ENCODE data around the gene LZTS3. TPM values are rescaled to one million over a fixed set of nuclear protein-coding genes. Genes with fewer than 3 reads are reported as not detected.
"Not testable (repeated sequence)": the region's sequence is repeated elsewhere in the genome, so short reads cannot be mapped to it uniquely, and the experiment has no call there.

The LZTS3 gene
- 1 to 10 TPM; 3.1 to 4.6 (median 3.3) TPM for total RNA-seq
- 0.56 TPM for total RNA-seq (2013)

DNA sequence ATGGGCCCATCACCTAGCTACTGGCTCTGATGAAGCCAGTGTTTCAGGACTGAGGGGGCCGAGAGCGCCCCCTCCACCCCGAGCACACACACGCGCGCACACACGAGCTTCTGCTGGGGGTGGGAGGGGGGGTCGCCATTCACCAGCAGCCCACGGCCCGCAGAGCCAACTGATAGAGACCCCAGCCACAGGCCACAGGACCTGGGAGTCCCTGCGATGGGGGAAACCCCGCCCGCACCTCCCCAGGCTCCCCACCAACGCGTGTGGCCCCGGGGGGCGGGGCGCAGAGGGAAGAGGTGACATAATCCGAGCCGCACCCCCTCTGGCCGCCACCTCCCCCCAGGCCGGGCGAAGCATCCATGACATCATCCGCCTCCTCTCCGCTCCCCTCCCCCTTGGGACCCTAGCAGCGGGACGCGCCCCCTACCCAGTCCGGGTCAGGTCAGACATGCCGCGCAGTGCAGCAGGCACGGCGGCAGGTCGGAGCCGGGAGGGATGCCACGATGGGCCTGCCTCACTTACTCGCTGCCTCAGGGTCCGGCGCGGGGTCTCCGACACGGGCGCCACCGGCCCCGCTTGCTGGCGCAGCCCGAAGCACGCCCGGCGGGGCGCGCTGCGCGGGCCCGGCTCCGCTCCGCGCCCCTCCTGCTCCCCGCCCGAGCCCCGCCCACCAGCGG lies at the start of gene LZTS3:
Gene LZTS3, minus strand, starts transcription at position 617 of the 677 bp plus-strand sequence. CDS start 6,386 bp downstream, outside the sequence.
- Histone ChIP-seq H3K4me3 (ENCODE audit: low read length) (peak within 1 kb of the TSS; percentile 66), H3K27me3 (ENCODE audit: control insufficient read depth, insufficient read depth, low read length) (peaks cover 27% of the 10 kb centered on the region), H3K36me3 (ENCODE audit: control insufficient read depth, insufficient read depth, low read length) (no peaks in the 10 kb centered on the region), H3K9me3 (ENCODE audit: control insufficient read depth, insufficient read depth, low read length) (no peaks in the 10 kb centered on the region), H3K4me1 (ENCODE audit: control insufficient read depth, insufficient read depth, low read length) (peaks cover 19% of the 10 kb centered on the region), H3K27ac (ENCODE audit: low read length) (peak within 1 kb of the TSS; percentile 51)
- Mint-ChIP-seq H3K4me3 (peak within 1 kb of the TSS; percentile 86), H3K9me3 (no peaks in the 10 kb centered on the region), H3K27me3 (ENCODE audit: low read depth in 2 of 2) (peaks cover 43 to 50% of the 10 kb centered on the region in 2 donors), H3K27ac (peak within 1 kb of the TSS; percentile 49 to 82), H3K4me1 (peaks cover 14 to 24% of the 10 kb centered on the region in 2 donors), H3K36me3 (no peaks in the 10 kb centered on the region)
- TF ChIP-seq, protein P1, sequence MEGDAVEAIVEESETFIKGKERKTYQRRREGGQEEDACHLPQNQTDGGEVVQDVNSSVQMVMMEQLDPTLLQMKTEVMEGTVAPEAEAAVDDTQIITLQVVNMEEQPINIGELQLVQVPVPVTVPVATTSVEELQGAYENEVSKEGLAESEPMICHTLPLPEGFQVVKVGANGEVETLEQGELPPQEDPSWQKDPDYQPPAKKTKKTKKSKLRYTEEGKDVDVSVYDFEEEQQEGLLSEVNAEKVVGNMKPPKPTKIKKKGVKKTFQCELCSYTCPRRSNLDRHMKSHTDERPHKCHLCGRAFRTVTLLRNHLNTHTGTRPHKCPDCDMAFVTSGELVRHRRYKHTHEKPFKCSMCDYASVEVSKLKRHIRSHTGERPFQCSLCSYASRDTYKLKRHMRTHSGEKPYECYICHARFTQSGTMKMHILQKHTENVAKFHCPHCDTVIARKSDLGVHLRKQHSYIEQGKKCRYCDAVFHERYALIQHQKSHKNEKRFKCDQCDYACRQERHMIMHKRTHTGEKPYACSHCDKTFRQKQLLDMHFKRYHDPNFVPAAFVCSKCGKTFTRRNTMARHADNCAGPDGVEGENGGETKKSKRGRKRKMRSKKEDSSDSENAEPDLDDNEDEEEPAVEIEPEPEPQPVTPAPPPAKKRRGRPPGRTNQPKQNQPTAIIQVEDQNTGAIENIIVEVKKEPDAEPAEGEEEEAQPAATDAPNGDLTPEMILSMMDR (IDR thresholded peaks at IDR 0.05) = no peak
- ATAC-seq (peak; percentile 86 to 95 (median 87)), DNase-seq (peak; percentile 87 to 95)
- under 1% methylated on average over 55 of the region's 62 CpGs for WGBS (ENCODE audit: insufficient coverage)
- intact Hi-C loops (cut with micrococcal nuclease) = loop anchor here (1.0 kb wide), 1 partner anchor 14 kb away; the partner anchor contains the start of genes FASTKD5 and UBOX5

DNA sequence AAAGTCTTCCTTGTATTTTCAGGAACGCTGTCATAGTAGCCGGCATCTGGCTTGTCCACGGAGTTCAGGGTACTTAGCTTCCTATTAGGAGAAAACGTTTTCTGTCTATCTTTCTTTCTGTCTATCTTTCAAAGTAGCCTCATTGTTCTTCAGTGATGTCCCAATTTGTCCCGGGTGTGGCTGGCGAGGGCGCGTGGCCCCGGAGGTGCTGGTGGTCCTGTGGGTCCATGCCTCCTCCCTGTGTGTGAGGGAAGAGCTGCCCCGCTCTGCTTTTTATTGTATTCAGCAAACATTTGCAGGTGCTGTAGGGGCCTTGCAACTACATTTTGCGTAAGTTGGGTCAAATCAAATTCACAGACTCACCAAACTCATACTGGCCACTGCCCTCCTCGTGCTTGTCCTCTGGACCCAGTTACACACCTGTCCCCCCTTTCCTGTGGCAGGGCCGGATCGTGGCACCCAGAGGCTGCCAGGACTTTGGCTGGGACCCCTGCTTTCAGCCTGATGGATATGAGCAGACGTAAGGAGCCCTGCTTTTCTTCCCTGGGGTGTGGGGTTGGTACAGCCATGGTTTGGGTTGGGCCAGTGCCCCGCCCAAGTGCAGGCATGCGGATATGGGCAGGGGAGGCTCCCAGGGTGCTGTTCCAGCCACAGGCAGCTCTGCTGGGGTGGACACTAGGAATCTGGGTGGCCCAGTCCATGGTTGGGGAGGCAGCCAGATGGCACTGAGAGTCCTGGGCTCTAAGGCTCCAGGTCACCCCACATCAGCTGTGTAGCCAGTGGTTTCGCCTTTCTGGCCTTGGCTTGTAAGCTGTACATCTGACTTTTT lies 48.3 kb upstream of the LZTS3 start:
- H3K4me1 Mint-ChIP-seq = no peaks in the 10 kb centered on the region
- Histone ChIP-seq H3K27ac (ENCODE audit: low read length) (no peak overlapping the region), H3K9me3 (ENCODE audit: control insufficient read depth, insufficient read depth, low read length) (no peaks in the 10 kb centered on the region), H3K27me3 (ENCODE audit: control insufficient read depth, insufficient read depth, low read length) (no peaks in the 10 kb centered on the region), H3K4me1 (ENCODE audit: control insufficient read depth, insufficient read depth, low read length) (peaks cover 22% of the 10 kb centered on the region), H3K36me3 (ENCODE audit: control insufficient read depth, insufficient read depth, low read length) (peaks cover 19% of the 10 kb centered on the region), H3K4me3 (ENCODE audit: low read length) (no peak overlapping the region)
- H3K4me3 Mint-ChIP-seq = no peak overlapping the region
- peaks cover 9% of the 10 kb centered on the region for H3K36me3 Mint-ChIP-seq
- TF ChIP-seq, protein P1 (IDR thresholded peaks at IDR 0.05) = no peak
- H3K27ac Mint-ChIP-seq = no peak overlapping the region
- intact Hi-C loops (cut with micrococcal nuclease) = no loop called here
- no peak for ATAC-seq
- H3K27me3 Mint-ChIP-seq (ENCODE audit: low read depth in 2 of 2) = no peaks in the 10 kb centered on the region
- 94% methylated on average over 18 of the region's 18 CpGs for WGBS (ENCODE audit: insufficient coverage)
- no peak for DNase-seq
- H3K9me3 Mint-ChIP-seq = no peaks in the 10 kb centered on the region

DNA sequence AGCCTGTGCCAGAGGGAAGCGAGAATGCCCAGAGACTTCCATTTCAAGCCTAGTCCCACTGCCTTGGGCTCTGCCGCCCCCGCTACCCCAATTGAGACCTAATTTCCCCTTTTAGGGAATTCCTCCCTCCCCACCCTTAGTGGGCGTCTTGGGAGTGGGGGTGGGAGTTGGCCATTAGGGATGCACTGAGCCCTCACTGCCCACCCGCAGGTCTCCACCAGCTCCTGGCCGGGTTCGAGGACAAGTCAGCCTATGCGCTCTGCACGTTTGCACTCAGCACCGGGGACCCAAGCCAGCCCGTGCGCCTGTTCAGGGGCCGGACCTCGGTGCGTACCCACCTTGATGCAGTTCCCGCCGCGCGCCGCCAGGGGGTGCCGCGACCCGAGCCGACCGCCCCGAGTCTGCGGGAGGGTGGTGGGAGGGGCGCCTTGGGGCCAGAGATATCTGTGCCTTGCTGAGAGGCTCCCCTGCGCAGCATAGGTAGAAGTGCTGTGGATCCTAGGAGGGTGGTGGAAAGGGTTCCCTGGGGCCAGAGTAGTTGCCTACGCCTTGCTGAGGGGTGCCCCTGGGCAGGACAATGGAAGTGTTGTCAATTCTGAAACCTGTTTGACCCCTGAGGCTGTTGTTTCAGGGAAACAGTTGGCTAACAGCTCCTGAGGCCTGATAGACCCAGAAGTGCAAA lies 45.1 kb upstream of the LZTS3 start:
- Mint-ChIP-seq H3K36me3 (peaks cover 9% of the 10 kb centered on the region), H3K27me3 (ENCODE audit: low read depth in 2 of 2) (no peaks in the 10 kb centered on the region), H3K4me3 (no peak overlapping the region), H3K4me1 (peaks cover 0 to 3% of the 10 kb centered on the region in 2 donors), H3K27ac (no peak overlapping the region), H3K9me3 (no peaks in the 10 kb centered on the region)
- H3K27ac ChIP-seq (ENCODE audit: low read length) = no peak overlapping the region
- no peak overlapping the region for H3K4me3 ChIP-seq (ENCODE audit: low read length)
- H3K27me3 ChIP-seq (ENCODE audit: control insufficient read depth, insufficient read depth, low read length) = no peaks in the 10 kb centered on the region
- DNase-seq (peak; percentile 66 to 78), ATAC-seq (peak; percentile 87 to 99 (median 94))
- intact Hi-C loops (cut with micrococcal nuclease) = no loop called here
- H3K36me3 ChIP-seq (ENCODE audit: control insufficient read depth, insufficient read depth, low read length) = peaks cover 30% of the 10 kb centered on the region
- no peaks in the 10 kb centered on the region for H3K9me3 ChIP-seq (ENCODE audit: control insufficient read depth, insufficient read depth, low read length)
- H3K4me1 ChIP-seq (ENCODE audit: control insufficient read depth, insufficient read depth, low read length) = peaks cover 20% of the 10 kb centered on the region
- WGBS (ENCODE audit: insufficient coverage) = 28% methylated on average over 28 of the region's 30 CpGs
- TF ChIP-seq, protein P1 (IDR thresholded peaks at IDR 0.05) = peak; percentile 87

DNA sequence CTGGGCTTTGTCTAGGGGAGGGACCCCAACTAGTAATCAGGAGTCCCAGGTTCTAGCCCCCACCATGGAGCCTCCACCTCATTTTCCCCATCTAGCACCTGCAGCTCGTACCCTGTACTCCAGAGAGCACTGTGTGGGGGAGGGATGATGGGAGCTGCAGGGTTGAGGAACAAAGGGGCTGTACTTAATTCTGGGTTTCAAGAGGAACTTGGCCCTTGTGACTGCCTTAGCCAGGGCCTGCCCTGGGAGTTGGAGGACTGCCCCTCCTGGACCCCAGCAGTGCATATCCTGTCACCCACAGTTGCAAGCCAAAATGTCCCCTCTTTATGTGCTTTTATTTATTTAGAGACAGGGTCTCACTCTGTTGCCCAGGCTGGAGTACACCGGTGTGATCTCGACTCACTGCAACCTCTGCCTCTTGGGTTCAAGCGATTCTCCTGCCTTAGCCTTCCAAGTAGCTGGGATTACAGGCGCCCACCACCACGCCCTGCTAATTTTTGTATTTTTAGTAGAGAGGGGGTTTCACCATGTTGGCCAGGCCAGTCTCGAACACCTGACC lies 42.1 kb upstream of the LZTS3 start:
- H3K27ac Mint-ChIP-seq, H3K9me3 Mint-ChIP-seq: not testable (repeated sequence)
- WGBS (ENCODE audit: insufficient coverage) = 96% methylated on average over 5 of the region's 7 CpGs

More for the DNA sequence above, 42.1 kb upstream of the LZTS3 start:
- peaks cover 10% of the 10 kb centered on the region for H3K4me1 ChIP-seq (ENCODE audit: control insufficient read depth, insufficient read depth, low read length)
- ATAC-seq; H3K36me3 Mint-ChIP-seq; H3K27me3 Mint-ChIP-seq (ENCODE audit: low read depth in 2 of 2); H3K4me3 Mint-ChIP-seq; H3K27ac ChIP-seq (ENCODE audit: low read length); H3K4me3 ChIP-seq (ENCODE audit: low read length); H3K9me3 ChIP-seq (ENCODE audit: control insufficient read depth, insufficient read depth, low read length); DNase-seq; intact Hi-C loops (cut with micrococcal nuclease); H3K27me3 ChIP-seq (ENCODE audit: control insufficient read depth, insufficient read depth, low read length): not testable (repeated sequence)
- peaks cover under 1 to 16% of the 10 kb centered on the region in 2 donors for H3K4me1 Mint-ChIP-seq
- H3K36me3 ChIP-seq (ENCODE audit: control insufficient read depth, insufficient read depth, low read length) = peaks cover 24% of the 10 kb centered on the region
